ENCODE measurements around the gene EVPLL.
"Not testable (repeated sequence)": the region's sequence is repeated elsewhere in the genome, so short reads cannot be mapped to it uniquely, and the experiment has no call there.

Gene EVPLL

GRCh38 chr17:18426639-18427038 lies 49.1 kb downstream of the EVPLL start:
- not testable (repeated sequence) for DNase-seq

GRCh38 chr17:18432206-18432605 lies 54.6 kb downstream of the EVPLL start:
- not testable (repeated sequence) for DNase-seq

All from CD4-positive, alpha-beta T cell treated with Interleukin-4 for 1 hour (primary cell).